GM19193 (cell line): ENCODE measurements around the gene PCSK4.

ENCODE experiments used
- POLR2A ChIP-seq: IDR thresholded peaks from 4 replicates; pipeline ENCODE4 v1.6.1; 2011; ENCODE audit not compliant: insufficient read depth, insufficient read length; ENCODE audit errors: extremely low read depth

PCSK4 gene

GRCh38 chr19:1472231-1473084, 17.7 kb downstream of the PCSK4 start:
- TF ChIP-seq POLR2A = no peak

DNA sequence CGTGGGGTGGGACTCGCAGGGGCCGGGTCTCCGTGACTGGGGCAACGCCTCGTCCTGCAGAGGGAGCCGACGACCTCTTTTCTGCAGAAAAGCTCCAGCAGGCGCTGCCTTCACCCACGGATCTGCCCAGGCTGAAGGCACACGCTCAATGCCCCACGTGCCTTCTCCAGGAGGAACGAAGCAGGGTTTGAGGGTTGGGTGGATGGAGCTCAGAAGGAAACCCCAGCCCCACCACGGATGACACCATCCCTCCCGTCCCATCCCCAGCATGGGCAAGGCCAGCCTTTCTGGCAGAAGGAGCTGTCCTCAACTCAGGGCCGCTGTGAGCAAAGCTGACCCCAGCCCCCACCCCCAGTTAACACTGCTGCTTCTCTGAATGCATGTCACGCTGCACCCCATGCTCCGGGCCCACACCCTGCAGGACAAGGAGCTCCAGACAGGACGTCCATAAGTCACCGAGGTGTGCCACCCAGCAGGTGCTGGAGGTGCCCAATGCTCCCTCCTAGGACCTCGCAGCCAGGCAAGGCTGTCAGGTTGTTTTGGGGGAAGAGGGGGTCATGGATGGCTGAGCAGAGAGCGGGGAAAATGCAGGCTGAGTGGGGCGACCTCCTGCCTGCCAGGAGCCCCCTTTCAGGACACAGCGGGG, 18.5 kb downstream of the PCSK4 start:
- no peak for TF ChIP-seq POLR2A

GRCh38 chr19:1471010-1471514, 19.1 kb downstream of the PCSK4 start:
- TF ChIP-seq POLR2A = no peak

DNA sequence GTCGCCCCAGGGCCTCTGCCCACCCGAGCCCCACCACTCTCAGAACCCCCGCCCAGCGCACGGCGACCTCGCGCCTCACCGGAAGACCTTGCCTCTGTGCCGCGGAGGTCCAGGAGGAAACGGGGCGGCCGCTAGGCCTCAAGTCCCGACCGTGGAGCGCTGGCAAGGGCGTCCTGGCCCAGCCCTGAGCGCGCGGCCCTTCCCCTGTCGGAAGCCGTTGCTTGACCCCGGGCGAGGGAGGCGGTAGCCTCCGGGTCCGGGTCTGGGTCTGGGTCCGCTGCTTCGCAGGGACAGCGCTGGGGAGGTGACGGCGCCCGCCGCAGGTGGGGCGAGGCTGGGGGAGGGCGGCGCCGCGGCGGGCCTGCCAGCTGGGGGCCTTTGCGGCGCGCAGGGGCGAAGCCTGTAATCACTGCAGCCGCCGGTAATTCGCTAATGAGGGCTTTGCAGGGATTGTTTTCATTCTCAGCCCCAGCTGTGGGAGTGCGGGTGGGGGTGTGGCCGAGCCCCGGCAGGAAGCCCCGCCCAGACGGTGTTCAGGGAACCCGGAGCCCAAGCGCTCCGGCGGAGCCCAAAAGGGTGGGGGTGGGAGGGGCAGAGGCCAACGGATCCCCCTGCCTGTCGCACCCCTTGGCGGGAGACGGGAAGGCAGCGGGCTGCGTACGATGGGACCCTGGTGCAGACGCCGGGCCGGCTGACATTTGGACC, 19.7 kb downstream of the PCSK4 start:
- TF ChIP-seq POLR2A = no peak

GRCh38 chr19:1470055-1470304, 20.2 kb downstream of the PCSK4 start:
- TF ChIP-seq POLR2A = no peak

DNA sequence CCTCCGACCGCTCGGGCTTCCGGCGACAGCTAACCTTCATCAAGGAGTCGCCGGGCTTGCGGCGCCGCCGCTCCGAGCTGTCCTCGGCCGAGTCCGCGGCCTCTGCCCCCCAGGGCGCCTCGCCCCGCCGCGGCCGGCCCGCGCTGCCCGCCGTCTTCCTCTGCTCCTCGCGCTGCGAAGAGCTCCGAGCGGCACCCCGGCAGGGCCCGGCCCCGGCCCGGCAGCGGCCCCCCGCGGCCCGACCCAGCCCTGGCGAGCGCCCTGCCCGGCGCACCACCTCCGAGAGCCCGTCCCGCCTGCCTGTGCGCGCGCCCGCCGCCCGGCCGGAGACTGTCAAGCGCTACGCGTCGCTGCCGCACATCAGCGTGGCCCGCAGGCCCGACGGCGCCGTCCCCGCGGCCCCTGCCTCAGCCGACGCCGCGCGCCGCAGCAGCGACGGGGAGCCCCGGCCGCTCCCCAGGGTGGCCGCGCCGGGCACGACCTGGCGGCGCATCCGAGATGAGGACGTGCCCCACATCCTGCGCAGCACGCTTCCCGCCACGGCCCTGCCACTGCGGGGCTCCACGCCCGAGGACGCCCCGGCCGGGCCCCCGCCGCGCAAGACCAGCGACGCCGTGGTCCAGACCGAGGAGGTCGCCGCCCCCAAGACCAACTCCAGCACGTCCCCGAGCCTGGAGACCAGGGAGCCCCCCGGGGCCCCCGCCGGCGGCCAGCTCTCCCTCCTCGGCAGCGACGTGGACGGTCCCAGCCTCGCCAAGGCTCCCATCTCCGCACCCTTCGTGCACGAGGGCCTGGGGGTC, 20.7 kb downstream of the PCSK4 start:
- no peak for TF ChIP-seq POLR2A

GRCh38 chr19:1468821-1469254, 21.3 kb downstream of the PCSK4 start:
- TF ChIP-seq POLR2A = no peak

DNA sequence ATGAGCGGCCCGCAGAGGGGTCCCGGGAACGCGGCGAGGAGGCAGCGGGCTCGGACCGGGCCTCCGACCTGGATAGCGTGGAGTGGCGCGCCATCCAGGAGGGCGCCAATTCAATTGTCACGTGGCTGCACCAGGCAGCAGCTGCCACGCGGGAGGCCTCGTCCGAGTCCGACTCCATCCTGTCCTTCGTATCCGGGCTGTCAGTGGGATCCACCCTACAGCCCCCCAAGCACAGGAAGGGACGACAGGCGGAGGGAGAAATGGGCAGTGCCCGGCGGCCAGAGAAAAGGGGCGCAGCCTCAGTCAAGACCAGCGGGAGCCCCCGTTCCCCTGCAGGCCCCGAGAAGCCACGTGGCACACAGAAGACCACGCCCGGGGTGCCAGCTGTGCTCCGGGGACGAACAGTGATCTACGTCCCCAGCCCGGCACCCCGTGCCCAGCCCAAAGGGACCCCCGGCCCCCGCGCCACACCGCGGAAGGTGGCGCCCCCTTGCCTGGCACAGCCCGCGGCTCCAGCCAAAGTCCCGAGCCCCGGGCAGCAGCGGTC, 21.8 kb downstream of the PCSK4 start:
- no peak for TF ChIP-seq POLR2A

DNA sequence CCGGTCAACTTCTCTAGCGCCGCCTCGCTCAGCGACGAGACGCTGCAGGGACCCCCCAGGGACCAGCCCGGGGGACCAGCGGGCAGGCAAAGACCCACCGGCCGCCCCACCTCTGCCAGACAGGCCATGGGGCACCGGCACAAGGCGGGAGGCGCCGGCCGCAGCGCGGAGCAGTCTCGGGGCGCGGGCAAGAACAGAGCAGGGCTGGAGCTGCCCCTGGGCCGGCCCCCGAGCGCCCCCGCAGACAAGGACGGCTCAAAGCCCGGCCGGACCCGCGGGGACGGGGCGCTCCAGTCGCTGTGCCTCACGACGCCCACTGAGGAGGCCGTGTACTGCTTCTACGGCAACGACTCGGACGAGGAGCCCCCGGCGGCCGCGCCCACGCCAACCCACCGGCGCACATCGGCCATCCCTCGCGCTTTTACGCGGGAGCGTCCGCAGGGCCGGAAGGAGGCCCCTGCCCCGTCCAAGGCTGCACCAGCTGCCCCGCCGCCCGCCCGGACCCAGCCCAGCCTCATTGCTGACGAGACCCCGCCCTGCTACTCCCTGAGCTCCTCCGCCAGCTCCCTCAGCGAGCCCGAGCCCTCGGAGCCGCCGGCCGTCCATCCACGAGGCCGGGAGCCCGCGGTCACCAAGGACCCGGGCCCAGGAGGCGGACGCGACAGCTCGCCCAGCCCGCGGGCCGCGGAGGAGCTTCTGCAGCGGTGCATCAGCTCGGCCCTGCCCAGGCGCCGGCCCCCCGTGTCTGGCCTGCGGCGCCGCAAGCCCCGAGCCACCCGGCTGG, 22.5 kb downstream of the PCSK4 start:
- TF ChIP-seq POLR2A = no peak

- no peak for TF ChIP-seq POLR2A
Measured at GRCh38 chr19:1467215-1467489, 23.0 kb downstream of the PCSK4 start.

- no peak for TF ChIP-seq POLR2A
Measured at GRCh38 chr19:1466461-1467214, 23.5 kb downstream of the PCSK4 start.

GRCh38 chr19:1466018-1466460, 24.1 kb downstream of the PCSK4 start:
- TF ChIP-seq POLR2A = no peak
